Endothelial cell of umbilical vein (primary cell): ENCODE results near the gene CLIP1. TPM values are rescaled to one million over a fixed set of nuclear protein-coding genes. Genes with fewer than 3 reads are reported as not detected.

Experiments used
- BruUV-seq: library from RNA; stranded (reverse); fragments of 400-500 nt; replicated peaks from 2 replicates; lab custom pipeline; 2021; lab: Mats Ljungman, UMichigan
- CTCF ChIA-PET: fragments of 300-600, 350-600 bp; sonication (Branson Sonifier 250); formaldehyde crosslinking; loops from one replicate; lab custom pipeline; 2021; ENCODE audit warnings: antibody characterized with exemption, inconsistent platforms; lab: Charles Lee
- POLR2A ChIA-PET: fragments of 300-600, 350-600 bp; sonication (Branson Sonifier 250); formaldehyde crosslinking; loops from one replicate; lab custom pipeline; 2021; ENCODE audit warnings: antibody characterized with exemption, inconsistent platforms; lab: Charles Lee
- DNase-seq: peaks from one replicate; pipeline ENCODE4 v3.0.0-alpha.2; 2011; ENCODE audit warnings: low read depth, low spot score
- FAIRE-seq: peaks from 2 replicates; lab custom pipeline; 2011; peaks lifted over from hg19 to GRCh38; lab: Jason Lieb, UNC
- H2AFZ ChIP-seq: 2 replicates; pipeline ENCODE4 v1.6.0; 2012; ENCODE audit warnings: low read depth, low read length, control low read depth, inconsistent platforms
- H3K27ac ChIP-seq: 2 replicates; pipeline ENCODE4 v1.5.1; 2011; ENCODE audit warnings: low read depth, mild to moderate bottlenecking, control low read depth, low read length, moderate library complexity; ENCODE audit not compliant: insufficient read depth
- H3K27me3 ChIP-seq, 2 experiments: 2 replicates each; pipeline versions ENCODE4 v1.6.0 to v1.6.1; 2011; ENCODE audit warnings: low read length in 2 of 2, mixed read lengths in 1 of 2; ENCODE audit not compliant: control insufficient read depth in 2 of 2, insufficient read depth in 2 of 2
- H3K36me3 ChIP-seq, 2 experiments: 2 replicates in 1 of 2; 3 replicates in 1 of 2; pipeline ENCODE4 v1.5.1; 2011; ENCODE audit warnings: low read length in 2 of 2, mild to moderate bottlenecking in 1 of 2, moderate library complexity in 1 of 2; ENCODE audit not compliant: control insufficient read depth in 2 of 2, insufficient read depth in 2 of 2; ENCODE audit errors: extremely low read depth in 1 of 2
- H3K4me1 ChIP-seq: 3 replicates; pipeline ENCODE4 v1.5.1; 2011; ENCODE audit warnings: mild to moderate bottlenecking, low read length; ENCODE audit not compliant: control insufficient read depth, insufficient read depth; ENCODE audit errors: extremely low read depth
- H3K4me2 ChIP-seq: 2 replicates; pipeline ENCODE4 v1.6.1; 2011; ENCODE audit warnings: low read length, control low read depth, mixed read lengths; ENCODE audit not compliant: insufficient read depth
- H3K4me3 ChIP-seq, 3 experiments: fragments of 200-600 bp in 1 of 3; sonication (generic), shearing (Covaris generic) in 1 of 3; replicated peaks in 1 of 3; 2 replicates each; pipeline ENCODE4 v1.5.1; 2011 to 2016; ENCODE audit warnings: control low read depth in 3 of 3, low read length in 3 of 3, mild to moderate bottlenecking in 2 of 3, inconsistent platforms in 1 of 3, low read depth in 1 of 3, moderate library complexity in 1 of 3; ENCODE audit not compliant: insufficient read depth in 1 of 3
- H3K79me2 ChIP-seq: 2 replicates; pipeline ENCODE4 v1.6.0; 2012; ENCODE audit warnings: low read length, inconsistent platforms; ENCODE audit not compliant: control insufficient read depth, insufficient read depth
- H3K9ac ChIP-seq: replicated peaks from 2 replicates; pipeline ENCODE3; 2011; ENCODE audit warnings: low read length, control low read depth; ENCODE audit not compliant: insufficient read depth; ENCODE audit errors: extremely low read depth
- H3K9me1 ChIP-seq: replicated peaks from 3 replicates; pipeline ENCODE4 v1.6.0; 2011; ENCODE audit warnings: mild to moderate bottlenecking, low read length; ENCODE audit not compliant: control insufficient read depth, insufficient read depth; ENCODE audit errors: extremely low read depth
- H3K9me3 ChIP-seq: replicated peaks from 2 replicates; pipeline ENCODE4 v1.5.1; 2012; ENCODE audit warnings: low read length, inconsistent platforms; ENCODE audit not compliant: control insufficient read depth, insufficient read depth
- H4K20me1 ChIP-seq: replicated peaks from 2 replicates; pipeline ENCODE3; 2011; ENCODE audit warnings: mild to moderate bottlenecking, low read length; ENCODE audit not compliant: control insufficient read depth, insufficient read depth; ENCODE audit errors: extremely low read depth
- CTCF ChIP-seq, 2 donors: IDR thresholded peaks; 1 replicate in 1 of 2; 2 replicates in 1 of 2; pipeline ENCODE4 v1.5.1; 2011; ENCODE audit warnings: low read length in 2 of 2, mild to moderate bottlenecking in 2 of 2, moderate library complexity in 2 of 2, control low read depth in 1 of 2, inconsistent platforms in 1 of 2, low read depth in 1 of 2; ENCODE audit not compliant: insufficient read depth in 1 of 2; ENCODE audit errors: extremely low read depth in 1 of 2
- EZH2 ChIP-seq: IDR thresholded peaks from 2 replicates; pipeline ENCODE4 v1.6.1; 2012; ENCODE audit warnings: borderline replicate concordance, low read depth, mild to moderate bottlenecking, moderate library complexity, low read length, inconsistent platforms; ENCODE audit not compliant: severe bottlenecking
- FOS ChIP-seq: IDR thresholded peaks from 2 replicates; pipeline ENCODE4 v1.6.1; 2011; ENCODE audit warnings: mild to moderate bottlenecking, low read length, moderate library complexity, borderline replicate concordance; ENCODE audit not compliant: insufficient read depth
- GATA2 ChIP-seq: IDR thresholded peaks from 2 replicates; pipeline ENCODE4 v1.7.0; 2011; ENCODE audit warnings: low read depth, mild to moderate bottlenecking, moderate library complexity, mixed read lengths, low read length; ENCODE audit not compliant: insufficient read length, insufficient read depth
- JUN ChIP-seq: IDR thresholded peaks from 2 replicates; pipeline ENCODE4 v1.6.1; 2011; ENCODE audit warnings: borderline replicate concordance, low read depth; ENCODE audit not compliant: insufficient read length, insufficient read depth
- MAX ChIP-seq: IDR thresholded peaks from 2 replicates; pipeline ENCODE4 v1.6.1; 2011; ENCODE audit not compliant: insufficient read depth, insufficient read length
- MYC ChIP-seq: IDR thresholded peaks from one replicate; pipeline ENCODE4 v1.6.1; 2011; ENCODE audit warnings: mild to moderate bottlenecking, low read depth, low read length
- POLR2A ChIP-seq: IDR thresholded peaks from 2 replicates; pipeline ENCODE4 v1.6.1; 2012; ENCODE audit warnings: low read depth, mild to moderate bottlenecking, control low read depth, low read length
- POLR2AphosphoS5 ChIP-seq: IDR thresholded peaks from 2 replicates; pipeline ENCODE4 v1.6.1; 2012; ENCODE audit warnings: low read depth, mild to moderate bottlenecking, control low read depth, low read length, moderate library complexity; ENCODE audit not compliant: insufficient read depth
- dilution Hi-C: fragments of 300-500 bp; cut with MboI; formaldehyde crosslinking; loops from one replicate; pipeline ENCODE4 v1.15.0; 2019; ENCODE audit warnings: low sequenced_read_pairs; ENCODE audit not compliant: extremely low pct_ligation_motif_present
- intact Hi-C: fragments of 100-400 bp; cut with micrococcal nuclease; formaldehyde crosslinking; loops from one replicate; pipeline ENCODE4 v1.10.0; 2022
- polyA plus RNA-seq, 4 experiments: library from polyadenylated mRNA; depleted of rRNA in 3 of 4; stranded (reverse) in 3 of 4; unstranded in 1 of 4; fragments of >200 nt; gene quantifications; 2 replicates each; pipeline versions ENCODE4 v1.2.1 to v1.2.3, GENCODE V29; 2011 to 2012; ENCODE audit warnings: missing spikeins in 1 of 4
- total RNA-seq: library from RNA; stranded (reverse); gene quantifications from 2 replicates; pipeline ENCODE4 v1.2.3, GENCODE V29; 2021

The CLIP1 gene
- total and polyA plus RNA-seq, 2 donors (not counting 3 experiments of a cell fraction or from before 2014, with no cell fraction given) = 56.5 to 84.3 TPM

DNA sequence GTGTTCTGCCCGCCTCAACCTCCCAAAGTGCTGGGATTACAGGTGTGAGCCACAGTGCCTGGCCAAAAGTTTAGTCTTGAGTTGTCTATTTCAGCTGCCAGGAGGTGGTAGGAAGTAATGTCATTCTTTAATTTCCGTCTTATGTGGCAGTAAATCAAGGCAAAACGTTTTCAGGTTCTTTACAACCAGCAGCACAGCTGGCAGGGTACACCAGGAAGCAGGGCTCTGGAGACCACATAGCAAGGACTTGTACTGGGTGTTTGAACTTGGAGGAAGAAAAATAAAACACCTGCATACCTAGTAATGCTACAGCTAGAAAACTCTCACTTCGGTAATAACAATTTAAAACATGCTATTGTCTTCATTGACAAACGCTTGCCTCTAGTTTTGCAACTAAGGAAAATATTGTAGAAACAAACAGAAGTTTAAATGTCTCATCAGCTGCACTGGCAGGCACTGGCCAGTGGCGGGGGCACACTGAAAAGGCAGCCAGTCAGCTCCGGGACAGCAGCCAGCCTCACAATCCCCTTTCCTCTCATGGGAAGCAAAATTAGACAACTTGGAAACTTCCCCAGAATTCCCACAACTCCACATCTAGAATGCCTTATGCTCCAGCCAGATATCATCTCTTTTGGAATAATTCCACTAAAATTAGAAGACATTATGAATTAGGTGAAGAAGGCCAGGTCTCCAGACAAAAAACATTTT lies 72.2 kb downstream of the CLIP1 start:
- Histone ChIP-seq H3K4me2 (no peak overlapping the region), H3K9me1 (no peaks in the 10 kb centered on the region), H4K20me1 (no peaks in the 10 kb centered on the region), H3K9ac (no peak overlapping the region), H2AFZ (no peak overlapping the region), H3K27ac (peak overlapping the region; percentile 18), H3K9me3 (no peaks in the 10 kb centered on the region), H3K79me2 (no peaks in the 10 kb centered on the region), H3K27me3 (no peaks in the 10 kb centered on the region), H3K36me3 (peaks cover 13 to 23% of the 10 kb centered on the region in 2 experiments), H3K4me3 (no peak overlapping the region), H3K4me1 (peaks cover 9% of the 10 kb centered on the region)
- intact Hi-C loops = no loop called here
- dilution Hi-C loops = no loop called here
- TF ChIP-seq CTCF (IDR thresholded peaks at IDR 0.05; ENCODE audit: extremely low read depth in 1 of 2, insufficient read depth in 1 of 2, low read depth in 1 of 2, low read length in 2 of 2) (peak; percentile 13 to 43), FOS (no peak)
- FAIRE-seq (no peak), DNase-seq (peak; percentile 91)
- ChIA-PET POLR2A (no interaction called here), CTCF (interaction anchor here (0.7 to 1.6 kb wide), 11 partner anchors 9 to 302 kb away, joined by 3 to 8 read pairs (median 3); partner anchors contain the start of gene CLIP1)
- BruUV-seq = no TSS peak

GRCh38 chr12:122349078-122349477 lies 73.4 kb downstream of the CLIP1 start:
- Histone ChIP-seq H3K4me2 (no peak overlapping the region), H2AFZ (no peak overlapping the region), H4K20me1 (no peaks in the 10 kb centered on the region), H3K4me3 (no peak overlapping the region), H3K9me3 (no peaks in the 10 kb centered on the region), H3K4me1 (peaks cover 9% of the 10 kb centered on the region), H3K27ac (no peak overlapping the region), H3K79me2 (no peaks in the 10 kb centered on the region), H3K36me3 (peaks cover 8 to 14% of the 10 kb centered on the region in 2 experiments), H3K27me3 (no peaks in the 10 kb centered on the region), H3K9ac (no peak overlapping the region), H3K9me1 (no peaks in the 10 kb centered on the region)
- intact Hi-C loops = no loop called here
- POLR2A ChIA-PET = no interaction called here
- CTCF ChIA-PET = interaction anchor here (1.9 kb wide), 1 partner anchor 13 kb away, joined by 10 read pairs; no protein-coding TSS in a partner anchor
- FAIRE-seq = no peak
- no peak for DNase-seq
- dilution Hi-C loops = no loop called here
- no peak for TF ChIP-seq JUN
- TF ChIP-seq FOS = no peak
- TF ChIP-seq GATA2 = no peak
- TF ChIP-seq MAX = no peak
- no peak for TF ChIP-seq MYC
- TF ChIP-seq CTCF (IDR thresholded peaks at IDR 0.05; ENCODE audit: extremely low read depth in 1 of 2, insufficient read depth in 1 of 2, low read depth in 1 of 2, low read length in 2 of 2) = no peak
- TF ChIP-seq POLR2AphosphoS5 = no peak
- TF ChIP-seq POLR2A = no peak
- no peak for TF ChIP-seq EZH2
- BruUV-seq = no TSS peak
